Neutrophil (primary cell): ENCODE data around the gene NFKBIE.
A peak's percentile ranks its signal among the peaks of the same experiment; 100 is the strongest.

Source experiments
- H3K27ac ChIP-seq: fragments of 200-600 bp; sonication (generic); 2 replicates; pipeline ENCODE4 v1.5.1; 2016; ENCODE audit warnings: mild to moderate bottlenecking, moderate library complexity
- H3K27me3 ChIP-seq: fragments of 200-600 bp; sonication (generic); 2 replicates; pipeline ENCODE4 v1.6.0; 2016; ENCODE audit warnings: mild to moderate bottlenecking
- H3K36me3 ChIP-seq: fragments of 200-600 bp; sonication (generic); 2 replicates; pipeline ENCODE4 v1.5.1; 2017
- H3K4me1 ChIP-seq, 2 experiments: fragments of 200-600 bp in 1 of 2; sonication (generic) in 1 of 2; 1 replicate in 1 of 2; 2 replicates in 1 of 2; pipeline versions ENCODE4 v1.5.1 to v1.6.1; 2013 to 2016; ENCODE audit warnings: low read depth in 1 of 2, low read length in 1 of 2, mild to moderate bottlenecking in 1 of 2, moderate library complexity in 1 of 2; ENCODE audit not compliant: control insufficient read depth in 1 of 2, insufficient read depth in 1 of 2
- H3K4me3 ChIP-seq, 2 experiments: fragments of 200-600 bp in 1 of 2; sonication (generic) in 1 of 2; 1 replicate in 1 of 2; 2 replicates in 1 of 2; pipeline ENCODE4 v1.5.1; 2013 to 2016; ENCODE audit warnings: low read depth in 1 of 2, low read length in 1 of 2, mild to moderate bottlenecking in 1 of 2, moderate library complexity in 1 of 2
- H3K9me3 ChIP-seq: fragments of 200-600 bp; sonication (generic); 2 replicates; pipeline ENCODE4 v1.5.1; 2016
- TF ChIP-seq, protein P1 (sequence below): fragments of 200-600 bp; sonication (generic); IDR thresholded peaks from 2 replicates; pipeline ENCODE4 v1.5.1; 2016; ENCODE audit warnings: antibody characterized with exemption

The NFKBIE gene

DNA sequence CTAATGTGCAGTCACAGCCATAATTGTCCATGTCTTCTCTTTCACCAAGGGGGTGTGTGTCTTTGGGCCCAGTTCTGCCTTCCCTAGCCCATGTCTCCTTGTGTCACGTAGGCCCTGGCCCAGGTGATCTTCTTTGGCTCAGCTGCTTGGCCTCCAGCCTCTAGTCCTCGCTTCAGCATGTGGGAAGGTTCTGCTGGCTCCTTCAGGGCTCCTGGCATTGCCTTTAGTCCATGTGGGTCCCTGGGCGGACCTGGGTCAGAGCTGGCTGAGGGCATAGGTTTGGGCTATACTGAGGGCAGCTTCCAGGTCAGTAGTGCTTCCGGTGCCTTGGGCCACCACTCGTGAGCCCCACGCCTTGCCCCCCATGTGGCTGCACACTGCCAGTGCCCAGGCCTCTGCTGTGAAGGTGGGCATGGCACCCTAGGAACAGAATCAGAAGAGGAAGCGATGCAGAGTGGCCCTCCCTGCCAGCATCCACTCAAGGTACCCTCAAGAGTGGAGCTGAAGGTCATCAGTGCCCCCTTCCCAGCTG, 35.0 kb upstream of the NFKBIE start:
- peaks cover 53% of the 10 kb centered on the region for H3K36me3 ChIP-seq
- H3K4me3 ChIP-seq = no peak overlapping the region
- no peak overlapping the region for H3K27ac ChIP-seq
- TF ChIP-seq, protein P1, sequence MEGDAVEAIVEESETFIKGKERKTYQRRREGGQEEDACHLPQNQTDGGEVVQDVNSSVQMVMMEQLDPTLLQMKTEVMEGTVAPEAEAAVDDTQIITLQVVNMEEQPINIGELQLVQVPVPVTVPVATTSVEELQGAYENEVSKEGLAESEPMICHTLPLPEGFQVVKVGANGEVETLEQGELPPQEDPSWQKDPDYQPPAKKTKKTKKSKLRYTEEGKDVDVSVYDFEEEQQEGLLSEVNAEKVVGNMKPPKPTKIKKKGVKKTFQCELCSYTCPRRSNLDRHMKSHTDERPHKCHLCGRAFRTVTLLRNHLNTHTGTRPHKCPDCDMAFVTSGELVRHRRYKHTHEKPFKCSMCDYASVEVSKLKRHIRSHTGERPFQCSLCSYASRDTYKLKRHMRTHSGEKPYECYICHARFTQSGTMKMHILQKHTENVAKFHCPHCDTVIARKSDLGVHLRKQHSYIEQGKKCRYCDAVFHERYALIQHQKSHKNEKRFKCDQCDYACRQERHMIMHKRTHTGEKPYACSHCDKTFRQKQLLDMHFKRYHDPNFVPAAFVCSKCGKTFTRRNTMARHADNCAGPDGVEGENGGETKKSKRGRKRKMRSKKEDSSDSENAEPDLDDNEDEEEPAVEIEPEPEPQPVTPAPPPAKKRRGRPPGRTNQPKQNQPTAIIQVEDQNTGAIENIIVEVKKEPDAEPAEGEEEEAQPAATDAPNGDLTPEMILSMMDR = no peak
- H3K4me1 ChIP-seq = peaks cover 8 to 14% of the 10 kb centered on the region in 2 experiments
- H3K27me3 ChIP-seq = peaks cover 36% of the 10 kb centered on the region
- H3K9me3 ChIP-seq = no peaks in the 10 kb centered on the region

GRCh38 chr6:44298864-44299263, 33.5 kb upstream of the NFKBIE start:
- peaks cover 39% of the 10 kb centered on the region for H3K36me3 ChIP-seq
- no peaks in the 10 kb centered on the region for H3K9me3 ChIP-seq
- H3K4me1 ChIP-seq = peaks cover 8 to 14% of the 10 kb centered on the region in 2 experiments
- TF ChIP-seq, protein P1 = no peak
- H3K4me3 ChIP-seq = no peak overlapping the region
- H3K27ac ChIP-seq = no peak overlapping the region
- peaks cover 51% of the 10 kb centered on the region for H3K27me3 ChIP-seq

DNA sequence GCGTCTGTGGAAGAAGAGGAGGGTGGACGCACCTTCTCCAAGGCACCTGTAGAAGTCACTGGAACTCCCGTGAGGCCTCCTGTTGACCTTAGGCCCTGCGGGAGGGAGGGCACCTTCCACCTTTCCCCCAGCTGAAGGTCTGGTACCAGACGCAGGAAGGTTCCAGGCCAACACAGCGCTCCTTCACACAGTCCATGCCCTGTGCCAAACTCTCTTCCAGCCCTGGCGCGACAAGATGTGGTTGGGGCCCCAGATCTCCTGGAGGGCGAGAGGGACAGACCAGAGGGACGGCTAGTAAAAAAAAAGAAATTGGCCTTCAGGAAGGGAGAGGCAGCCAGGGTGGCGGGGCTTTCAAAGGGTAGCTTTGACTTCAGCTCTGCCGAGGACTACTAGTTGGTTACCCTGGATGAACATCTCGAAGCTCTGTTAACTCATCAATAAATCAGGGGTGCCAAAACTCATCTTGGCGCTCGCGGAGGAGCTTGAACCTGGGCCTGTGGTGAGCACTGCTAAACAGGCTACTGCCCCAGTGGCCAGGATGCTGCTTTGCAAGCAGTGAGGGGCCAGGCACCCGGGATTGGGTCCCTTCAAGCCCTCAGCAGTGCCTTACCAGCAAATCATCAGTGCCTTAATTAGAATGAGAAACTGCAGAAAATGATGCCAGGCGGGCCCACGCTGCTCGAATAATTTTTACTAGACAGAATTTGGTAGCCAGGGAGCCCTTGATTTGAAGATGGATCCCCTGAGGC, 32.9 kb upstream of the NFKBIE start:
- Histone ChIP-seq H3K27me3 (peaks cover 58% of the 10 kb centered on the region), H3K9me3 (no peaks in the 10 kb centered on the region), H3K36me3 (peaks cover 32% of the 10 kb centered on the region), H3K4me3 (no peak overlapping the region), H3K4me1 (peaks cover 8 to 14% of the 10 kb centered on the region in 2 experiments), H3K27ac (no peak overlapping the region)
- TF ChIP-seq, protein P1 = no peak

DNA sequence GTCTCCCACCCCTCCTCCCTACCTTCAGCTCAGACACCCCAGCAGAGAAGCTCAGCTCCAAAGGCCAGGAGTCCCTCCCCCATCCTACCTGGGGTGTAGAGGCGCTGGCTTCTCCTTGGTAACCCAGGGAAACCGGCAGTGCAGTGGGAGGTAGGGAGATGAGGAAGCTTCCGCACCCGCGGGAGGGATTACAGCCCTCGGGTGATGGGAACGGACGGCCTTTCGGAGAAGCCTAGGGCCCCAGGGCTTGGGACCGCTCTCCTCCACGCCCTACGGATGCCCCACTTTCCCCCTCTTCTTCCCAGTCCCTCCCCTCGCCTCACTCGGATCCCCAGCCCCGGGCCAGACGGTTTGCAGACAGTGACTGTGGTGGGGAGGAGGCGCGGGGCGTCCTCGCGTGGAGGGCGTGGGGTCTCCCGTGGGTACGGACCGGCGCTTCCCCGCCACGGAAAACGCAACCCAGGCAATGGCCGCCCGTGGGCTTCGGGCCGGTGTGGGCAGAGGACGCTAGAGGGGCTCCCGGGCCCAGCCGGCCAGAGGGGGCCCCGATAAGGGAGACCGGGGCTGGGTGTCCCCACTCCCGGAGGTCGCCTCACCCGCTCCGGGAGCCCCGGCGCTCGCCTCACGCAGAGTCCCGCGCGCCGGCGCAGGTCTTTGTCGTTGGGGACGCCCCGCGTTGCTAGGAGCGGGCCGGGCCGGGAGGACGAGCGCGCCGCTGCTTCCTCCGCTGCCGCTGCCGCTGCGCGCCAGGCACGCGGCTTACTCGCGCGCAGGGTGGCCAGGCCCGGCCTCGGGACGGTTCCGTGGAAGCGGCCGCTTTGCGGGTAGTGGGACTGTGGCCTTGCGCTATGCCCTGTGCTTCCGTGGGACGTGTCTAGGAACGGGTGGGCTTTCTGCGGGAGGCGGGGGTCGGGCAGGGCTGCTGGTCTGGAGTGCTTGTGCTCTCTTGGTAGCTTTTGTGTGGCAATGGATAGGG, 32.0 kb upstream of the NFKBIE start:
- H3K9me3 ChIP-seq = no peaks in the 10 kb centered on the region
- TF ChIP-seq, protein P1 = no peak
- H3K36me3 ChIP-seq = peaks cover 23% of the 10 kb centered on the region
- H3K4me1 ChIP-seq = peaks cover 8 to 14% of the 10 kb centered on the region in 2 experiments
- H3K27me3 ChIP-seq = peaks cover 65% of the 10 kb centered on the region
- H3K4me3 ChIP-seq = peak overlapping the region in 1 of 2 experiments; percentile 49
- no peak overlapping the region for H3K27ac ChIP-seq
